Prostate gland (tissue), 2 donors: ENCODE results near the gene CCDC134. TPM values are rescaled to one million over a fixed set of nuclear protein-coding genes. Genes with fewer than 3 reads are reported as not detected.

ENCODE experiments used
- DNase-seq: peaks from one replicate; pipeline ENCODE4 v3.0.0-alpha.2; 2019; ENCODE audit warnings: low spot score
- H3K27ac ChIP-seq, 2 donors: fragments of 200-600 bp; sonication (generic); 2 replicates each; pipeline ENCODE4 v1.5.1; 2017 to 2019
- H3K27me3 ChIP-seq: fragments of 200-600 bp; sonication (generic); replicated peaks from 2 replicates; pipeline ENCODE4 v1.5.1; 2019; ENCODE audit not compliant: insufficient read depth
- H3K36me3 ChIP-seq, 2 donors: fragments of 200-600 bp; sonication (generic); 1 replicate in 1 of 2; 2 replicates in 1 of 2; pipeline versions ENCODE4 v1.5.1 to v1.8.1; 2017 to 2019
- H3K4me1 ChIP-seq: fragments of 200-600 bp; sonication (generic); replicated peaks from 2 replicates; pipeline ENCODE4 v1.5.1; 2019
- H3K4me3 ChIP-seq, 2 donors: fragments of 200-600 bp; sonication (generic); 2 replicates each; pipeline ENCODE4 v1.5.1; 2017 to 2019
- H3K9me3 ChIP-seq: fragments of 200-600 bp; sonication (generic); 2 replicates; pipeline ENCODE4 v1.5.1; 2017
- CTCF ChIP-seq, 4 experiments: fragments of 200-600 bp in 2 of 4; fragments of 450-650 bp in 2 of 4; sonication (generic) in 2 of 4; IDR thresholded peaks; 1 replicate in 3 of 4; 2 replicates in 1 of 4; pipeline ENCODE4 v1.5.1; 2016 to 2019; ENCODE audit warnings: antibody characterized with exemption in 4 of 4, mild to moderate bottlenecking in 2 of 4, moderate library complexity in 2 of 4
- POLR2A ChIP-seq: fragments of 450-650 bp; IDR thresholded peaks from one replicate; pipeline ENCODE4 v1.6.1; 2016; ENCODE audit warnings: antibody characterized with exemption, mild to moderate bottlenecking
- POLR2AphosphoS5 ChIP-seq: sonication (generic); formaldehyde crosslinking; IDR thresholded peaks from one replicate; pipeline ENCODE4 v1.6.1; 2017; ENCODE audit warnings: antibody characterized with exemption
- WGBS: methylation state at CpG from one replicate; pipeline ENCODE4 v1.1.5; 2018; 5-methylcytosine and 5-hydroxymethylcytosine counted together
- intact Hi-C: fragments of 100-400 bp; cut with DNase I; formaldehyde crosslinking; loops from one replicate; pipeline ENCODE4 v1.14.2; 2022
- total RNA-seq, 2 donors: library from RNA; depleted of rRNA; stranded (reverse); fragments of >200 nt; gene quantifications; one replicate each; pipeline ENCODE4 v1.1.0, GENCODE V29; 2016

The CCDC134 gene
- total RNA-seq, 2 donors from 2014 or later: 12.0 to 20.7 TPM

DNA sequence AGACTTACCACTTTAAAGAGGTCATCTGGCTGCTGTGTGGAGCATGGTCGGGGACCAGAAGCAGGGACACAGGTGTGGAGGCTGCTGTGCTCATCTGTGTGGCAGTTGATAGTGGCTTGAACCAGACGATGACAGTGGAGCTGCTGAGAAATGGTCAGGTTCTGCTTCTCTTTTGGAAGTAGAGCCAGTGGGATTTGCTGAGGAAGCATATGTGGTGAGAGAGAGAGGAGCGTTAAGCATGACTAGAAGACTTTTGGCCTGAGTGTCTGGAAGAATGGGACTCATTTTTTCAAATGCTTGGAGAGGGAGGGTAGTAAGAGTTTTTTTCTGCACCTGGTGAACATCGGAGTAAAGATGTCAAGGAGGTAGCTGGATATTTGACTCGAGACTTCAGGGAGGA, 20.0 kb downstream of the CCDC134 start:
- H3K4me3 ChIP-seq: no peak overlapping the region
- H3K27me3 ChIP-seq: no peaks in the 10 kb centered on the region
- no peak overlapping the region for H3K27ac ChIP-seq
- 88% methylated on average over 5 of the region's 5 CpGs for WGBS
- no peaks in the 10 kb centered on the region for H3K4me1 ChIP-seq
- H3K36me3 ChIP-seq: no peaks in the 10 kb centered on the region
- H3K9me3 ChIP-seq: no peaks in the 10 kb centered on the region
- TF ChIP-seq POLR2AphosphoS5 (no peak), POLR2A (no peak), CTCF (IDR thresholded peaks at IDR 0.05) (no peak)
- DNase-seq: no peak
- intact Hi-C loops: loop anchor here (10.0 kb wide), 1 partner anchor 126 kb away; the partner anchor contains the start of gene MEI1

- TF ChIP-seq POLR2A (no peak), POLR2AphosphoS5 (no peak), CTCF (IDR thresholded peaks at IDR 0.05) (no peak)
- intact Hi-C loops: loop anchor here (10.0 kb wide), 1 partner anchor 127 kb away; the partner anchor contains the start of gene MEI1
- 85% methylated on average over 12 of the region's 12 CpGs for WGBS
- Histone ChIP-seq H3K4me3 (no peak overlapping the region), H3K9me3 (no peaks in the 10 kb centered on the region), H3K4me1 (no peaks in the 10 kb centered on the region), H3K27me3 (no peaks in the 10 kb centered on the region), H3K27ac (no peak overlapping the region), H3K36me3 (no peaks in the 10 kb centered on the region)
- DNase-seq: no peak
These were observed 21.2 kb downstream of the CCDC134 start for GRCh38 chr22:41821471-41822316.

GRCh38 chr22:41822317-41823057, 22.0 kb downstream of the CCDC134 start:
- peak; percentile 58 for DNase-seq
- TF ChIP-seq POLR2AphosphoS5: peak; percentile 61
- peak in 3 of 4 experiments; percentile 62 to 79 (median 77) for TF ChIP-seq CTCF (IDR thresholded peaks at IDR 0.05)
- TF ChIP-seq POLR2A: no peak
- Histone ChIP-seq H3K27me3 (no peaks in the 10 kb centered on the region), H3K4me3 (no peak overlapping the region), H3K9me3 (no peaks in the 10 kb centered on the region), H3K4me1 (no peaks in the 10 kb centered on the region), H3K27ac (no peak overlapping the region), H3K36me3 (no peaks in the 10 kb centered on the region)
- intact Hi-C loops: loop anchor here (10.0 kb wide), 1 partner anchor 128 kb away; the partner anchor contains the start of gene MEI1
- WGBS: 87% methylated on average over 3 of the region's 3 CpGs

DNA sequence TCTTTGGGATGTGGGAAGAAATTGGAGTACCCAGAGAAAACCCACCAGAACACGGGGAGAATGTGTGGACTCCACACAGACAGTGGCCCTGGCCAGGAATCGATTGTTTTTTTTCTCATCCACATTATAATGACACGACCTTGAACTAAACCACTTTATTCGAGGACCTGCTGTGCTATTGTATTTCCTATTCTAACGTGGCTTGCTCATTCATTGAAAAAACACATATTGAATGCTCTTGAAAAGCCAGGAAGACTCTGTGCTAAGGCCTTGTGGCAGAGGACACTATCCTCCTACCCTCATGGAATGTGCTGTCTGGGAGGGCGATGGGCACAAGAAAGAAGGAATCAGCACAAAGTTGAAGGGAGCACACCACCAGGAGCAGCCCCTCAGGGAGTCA, 23.3 kb downstream of the CCDC134 start:
- no peaks in the 10 kb centered on the region for H3K36me3 ChIP-seq
- H3K27ac ChIP-seq: no peak overlapping the region
- H3K4me3 ChIP-seq: no peak overlapping the region
- TF ChIP-seq POLR2A: no peak
- no peak for TF ChIP-seq POLR2AphosphoS5
- TF ChIP-seq CTCF (IDR thresholded peaks at IDR 0.05): no peak
- no peaks in the 10 kb centered on the region for H3K27me3 ChIP-seq
- intact Hi-C loops: loop anchor here (2.0 to 10.0 kb wide), 2 partner anchors 117 to 129 kb away; partner anchors contain the start of gene MEI1
- DNase-seq: no peak
- H3K9me3 ChIP-seq: no peaks in the 10 kb centered on the region
- WGBS: 87% methylated on average over 6 of the region's 6 CpGs
- no peaks in the 10 kb centered on the region for H3K4me1 ChIP-seq
